Measurements from ENCODE around the gene NUP214. TPM values are rescaled to one million over a fixed set of nuclear protein-coding genes. Genes with fewer than 3 reads are reported as not detected.
"Not testable (repeated sequence)": the region's sequence is repeated elsewhere in the genome, so short reads cannot be mapped to it uniquely, and the experiment has no call there.

Gene NUP214
- polyA plus RNA-seq, 1 donor from 2014 or later = 23.0 TPM

DNA sequence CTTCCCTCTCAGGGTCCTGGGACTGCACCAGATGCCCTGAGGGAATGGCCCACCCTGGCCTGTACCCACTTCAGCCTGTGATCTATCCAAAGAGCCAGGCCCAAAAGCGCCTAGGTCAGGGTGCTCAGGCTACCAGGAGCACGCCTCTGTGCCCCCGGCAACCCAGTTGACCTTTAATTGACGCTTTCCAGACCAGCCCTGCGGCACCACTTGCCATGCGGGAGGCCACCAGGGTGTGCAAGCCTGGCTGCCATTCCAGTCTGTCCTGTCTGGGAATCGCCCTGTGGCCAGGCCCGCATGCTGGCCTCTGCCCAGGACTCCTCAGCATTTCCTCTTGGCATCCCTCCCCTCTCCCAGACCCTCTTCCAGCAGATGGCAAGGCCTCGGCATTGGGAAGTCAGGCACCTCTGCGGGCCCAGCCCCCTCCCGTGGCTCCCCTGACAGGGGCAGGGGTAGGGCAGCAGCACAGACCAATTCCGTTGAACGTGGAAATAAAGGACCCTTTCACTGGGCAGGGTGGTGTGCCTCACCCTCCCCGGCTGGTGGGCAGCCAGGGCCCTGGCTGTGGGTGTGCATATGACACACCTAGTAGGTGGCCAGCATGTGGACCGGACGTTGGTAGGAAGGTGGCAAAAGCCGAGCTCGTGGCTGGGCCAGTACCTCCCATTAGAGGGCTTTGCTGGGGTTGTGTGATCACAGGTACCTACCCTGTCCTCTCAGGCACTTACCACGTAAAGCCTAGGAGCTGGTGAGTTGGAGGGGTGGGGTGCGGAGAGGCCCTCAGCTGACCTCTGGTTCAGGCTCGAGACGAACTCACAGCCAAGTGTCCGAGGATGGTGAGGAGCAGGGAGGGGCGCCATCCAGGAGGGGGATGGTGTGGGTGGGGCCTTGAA, 32.6 kb upstream of the NUP214 start:
- H3K4me1 Mint-ChIP-seq = peaks cover 3 to 5% (median 4%) of the 10 kb centered on the region in 3 donors
- H3K36me3 Mint-ChIP-seq = peaks cover 1% of the 10 kb centered on the region
- H3K27ac Mint-ChIP-seq = no peak overlapping the region
- H3K4me3 Mint-ChIP-seq = no peak overlapping the region
- H3K27me3 Mint-ChIP-seq = peaks cover 26% of the 10 kb centered on the region
- H3K9me3 Mint-ChIP-seq = no peaks in the 10 kb centered on the region

DNA sequence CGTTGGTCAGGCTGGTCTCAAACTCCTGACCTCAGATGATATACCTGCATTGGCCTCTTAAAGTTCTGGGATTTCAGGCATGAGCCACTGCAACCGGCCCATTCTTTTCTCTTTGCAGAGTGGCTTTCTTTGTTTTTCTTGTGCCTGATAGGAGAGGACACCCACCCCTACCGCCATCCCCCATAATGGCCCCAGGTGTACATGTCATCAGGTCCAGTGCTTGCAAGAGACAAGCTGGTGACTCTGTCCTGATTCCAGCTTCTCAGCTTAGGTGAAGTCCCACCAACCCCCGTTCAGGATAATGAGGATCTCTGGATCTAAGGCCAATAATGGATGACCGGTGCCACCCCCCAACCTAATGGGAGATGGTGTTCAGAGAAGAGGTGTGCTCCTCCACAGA, 31.4 kb upstream of the NUP214 start:
- H3K36me3 Mint-ChIP-seq = peaks cover 1% of the 10 kb centered on the region
- no peaks in the 10 kb centered on the region for H3K9me3 Mint-ChIP-seq
- peak overlapping the region in 1 of 3 donors; percentile 67 for H3K27ac Mint-ChIP-seq
- H3K4me3 Mint-ChIP-seq = peak overlapping the region in 2 of 4 donors; percentile 5 to 84
- peaks cover 3 to 5% (median 4%) of the 10 kb centered on the region in 3 donors for H3K4me1 Mint-ChIP-seq
- H3K27me3 Mint-ChIP-seq = peaks cover 26% of the 10 kb centered on the region

DNA sequence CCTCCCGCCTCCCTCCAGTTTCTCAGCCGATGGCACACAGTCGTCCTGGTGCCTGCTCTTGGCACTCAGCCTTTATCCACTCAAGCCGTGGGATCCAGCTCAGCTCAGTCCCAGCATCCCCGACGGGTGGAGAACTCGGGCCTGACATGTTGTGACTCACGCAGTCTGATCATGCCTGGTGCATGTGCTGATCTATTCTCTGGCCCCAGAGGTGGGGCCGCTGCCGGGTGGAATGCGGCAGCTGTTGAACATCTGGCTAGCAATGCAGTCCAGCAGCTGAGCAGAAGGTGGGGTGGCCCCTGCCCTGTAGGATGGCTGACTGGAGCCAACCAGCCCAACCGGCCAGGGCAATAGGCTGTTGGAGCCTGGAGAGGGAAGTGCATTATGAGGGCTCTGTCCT, 30.8 kb upstream of the NUP214 start:
- H3K27ac Mint-ChIP-seq = no peak overlapping the region

DNA sequence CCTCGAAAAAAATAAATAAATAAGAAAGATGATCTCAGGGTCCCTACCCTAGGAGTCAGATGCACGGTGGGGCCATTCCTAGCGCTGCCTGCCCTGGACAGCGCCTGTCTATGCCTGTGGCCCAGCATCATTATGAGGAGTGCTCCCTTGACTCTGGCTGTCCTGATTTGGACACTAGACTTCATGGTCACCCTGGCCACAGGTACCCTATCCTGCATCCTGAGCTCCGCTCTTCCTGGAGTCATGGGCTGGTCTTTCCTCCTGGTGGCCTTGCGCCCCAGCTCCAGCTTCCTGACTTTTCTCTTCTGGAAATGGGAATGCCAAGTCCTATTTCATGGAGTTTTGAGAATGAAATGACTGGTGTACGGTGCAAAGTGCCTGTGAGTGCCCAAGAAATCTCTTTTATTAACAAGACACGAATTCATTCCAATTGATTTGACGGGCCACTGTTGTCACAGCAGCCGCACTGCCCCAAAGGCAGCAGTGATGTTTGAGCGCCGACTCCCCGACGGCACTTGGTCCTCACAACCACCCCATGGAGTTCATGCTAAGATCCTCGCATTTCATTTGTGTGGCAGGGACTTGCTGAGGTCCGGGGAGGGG, 29.6 kb upstream of the NUP214 start:
- H3K27ac Mint-ChIP-seq = peak overlapping the region in 1 of 3 donors; percentile 76
- H3K27me3 Mint-ChIP-seq = peaks cover 28% of the 10 kb centered on the region
- peak overlapping the region in 3 of 4 donors; percentile 45 to 74 (median 70) for H3K4me3 Mint-ChIP-seq
- peaks cover 1% of the 10 kb centered on the region for H3K36me3 Mint-ChIP-seq
- H3K4me1 Mint-ChIP-seq = peaks cover 3 to 5% (median 5%) of the 10 kb centered on the region in 3 donors
- H3K9me3 Mint-ChIP-seq = no peaks in the 10 kb centered on the region

More for the DNA sequence above, 30.8 kb upstream of the NUP214 start:
- peaks cover 28% of the 10 kb centered on the region for H3K27me3 Mint-ChIP-seq
- H3K9me3 Mint-ChIP-seq = no peaks in the 10 kb centered on the region
- H3K36me3 Mint-ChIP-seq = peaks cover 1% of the 10 kb centered on the region
- H3K4me3 Mint-ChIP-seq = peak overlapping the region in 2 of 4 donors; percentile 82 to 84
- peaks cover 3 to 5% (median 5%) of the 10 kb centered on the region in 3 donors for H3K4me1 Mint-ChIP-seq

DNA sequence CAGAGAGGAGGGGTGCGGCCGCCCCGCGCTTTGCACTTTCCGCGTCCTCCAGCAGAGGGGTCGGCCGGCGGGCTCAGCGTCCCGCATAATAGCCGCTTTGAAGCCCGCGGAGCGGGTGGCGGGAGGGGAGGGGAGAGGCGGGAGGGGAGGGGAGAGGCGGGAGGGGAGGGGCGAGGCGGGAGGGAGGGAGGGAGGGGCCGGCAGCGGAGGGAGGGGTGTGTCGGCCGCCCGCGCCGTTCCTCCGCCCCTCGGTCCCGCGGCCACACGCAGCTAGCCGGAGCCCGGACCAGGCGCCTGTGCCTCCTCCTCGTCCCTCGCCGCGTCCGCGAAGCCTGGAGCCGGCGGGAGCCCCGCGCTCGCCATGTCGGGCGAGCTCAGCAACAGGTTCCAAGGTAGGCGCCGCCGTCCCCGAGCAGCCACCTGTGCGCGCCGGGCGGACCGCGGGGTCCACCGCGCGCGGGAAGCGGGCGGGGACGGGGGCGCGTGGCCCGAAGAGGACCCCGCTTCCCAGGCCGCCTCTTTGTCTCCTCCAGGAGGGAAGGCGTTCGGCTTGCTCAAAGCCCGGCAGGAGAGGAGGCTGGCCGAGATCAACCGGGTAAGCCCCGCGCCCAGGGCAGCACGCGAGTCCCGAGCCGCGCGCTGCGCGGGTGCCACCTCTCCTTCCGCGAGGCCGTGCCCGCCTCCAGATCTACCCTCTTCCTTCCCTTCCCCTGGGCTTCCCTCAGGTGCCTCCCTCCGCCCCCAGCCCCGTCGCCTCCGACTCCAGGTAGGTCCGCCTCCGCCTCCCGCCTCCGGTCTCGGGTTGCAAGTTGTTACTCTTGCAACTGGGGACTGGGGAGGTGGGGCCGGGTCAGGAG, 28.9 kb upstream of the NUP214 start, which contains the start of gene AIF1L:
Gene AIF1L (plus strand): TSS at position 263 of the 857 bp plus-strand sequence. CDS start 99 bp downstream, at position 362.
- peaks cover 3 to 5% (median 5%) of the 10 kb centered on the region in 3 donors for H3K4me1 Mint-ChIP-seq
- H3K27me3 Mint-ChIP-seq = peaks cover 28% of the 10 kb centered on the region

DNA sequence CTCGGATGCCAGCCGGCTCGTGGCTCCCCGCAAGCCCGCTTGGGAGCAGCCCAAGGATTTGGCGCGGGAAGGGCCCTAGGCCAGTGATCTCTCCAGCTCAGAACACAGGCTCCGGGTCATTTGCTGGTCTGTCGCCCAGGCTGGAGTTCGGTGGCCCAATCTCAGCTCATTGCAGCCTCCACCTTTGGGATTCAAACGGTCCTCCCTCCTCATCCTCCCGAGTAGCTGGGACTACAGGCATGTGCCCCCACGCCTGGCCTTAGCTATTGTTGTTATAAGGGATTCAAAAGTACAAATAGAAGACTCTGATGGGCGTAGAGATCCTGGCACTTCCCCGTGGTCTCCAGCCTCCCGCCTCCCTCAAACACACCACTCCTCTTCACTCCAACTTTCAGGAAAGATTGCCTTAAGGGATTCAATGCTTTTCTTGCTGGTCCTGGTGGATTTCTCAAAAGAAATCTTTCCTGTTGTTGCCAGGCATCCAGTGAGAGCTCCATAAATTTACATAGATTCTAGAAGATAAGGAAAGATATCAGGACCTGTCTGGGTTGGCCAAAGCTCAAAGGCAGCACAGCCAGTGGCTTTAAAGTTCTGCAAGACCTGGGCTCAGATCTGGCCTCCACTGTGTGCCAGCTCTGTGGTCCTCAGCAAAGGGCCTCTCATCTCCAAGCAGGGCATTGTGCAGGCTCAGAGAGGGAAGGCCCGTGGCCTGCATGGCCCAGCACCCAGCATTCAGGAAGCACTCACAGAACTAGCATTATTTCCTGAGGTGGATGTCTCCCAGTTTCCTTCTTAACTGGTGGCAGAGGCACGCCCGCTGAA, 28.0 kb upstream of the NUP214 start:
- no peaks in the 10 kb centered on the region for H3K9me3 Mint-ChIP-seq
- peaks cover 1% of the 10 kb centered on the region for H3K36me3 Mint-ChIP-seq
- peak overlapping the region in 3 of 4 donors; percentile 60 to 85 (median 85) for H3K4me3 Mint-ChIP-seq
- no peak overlapping the region for H3K27ac Mint-ChIP-seq
- peaks cover 4 to 5% (median 5%) of the 10 kb centered on the region in 3 donors for H3K4me1 Mint-ChIP-seq
- H3K27me3 Mint-ChIP-seq = peaks cover 28% of the 10 kb centered on the region

More for the DNA sequence above, 28.9 kb upstream of the NUP214 start, which contains the start of gene AIF1L:
- Mint-ChIP-seq H3K4me3 (peak within 1 kb of the TSS in 3 of 4 donors; percentile 70 to 85 (median 85)), H3K27ac (peak within 1 kb of the TSS in 1 of 3 donors; percentile 76), H3K9me3 (no peaks in the 10 kb centered on the region), H3K36me3 (peaks cover 1% of the 10 kb centered on the region)

DNA sequence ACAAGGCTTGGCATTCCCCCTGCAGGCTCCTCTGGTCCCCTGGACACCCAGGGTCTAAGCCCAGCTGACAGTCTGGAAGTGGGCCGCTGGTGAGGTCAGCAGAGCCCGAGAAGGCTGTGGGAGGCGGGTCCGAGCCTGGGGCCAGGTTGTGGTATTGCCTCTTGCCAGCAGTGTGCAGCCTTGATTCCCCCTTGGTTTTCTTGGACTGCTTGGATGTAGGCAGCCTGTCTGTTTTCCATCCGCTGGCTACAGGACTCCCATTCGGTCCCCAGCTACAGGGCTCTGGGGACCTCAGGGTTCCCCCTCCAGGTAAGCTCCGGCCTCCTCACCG, 27.5 kb upstream of the NUP214 start:
- Mint-ChIP-seq H3K4me1 (peaks cover 4 to 5% (median 5%) of the 10 kb centered on the region in 3 donors), H3K4me3 (no peak overlapping the region), H3K27me3 (peaks cover 28% of the 10 kb centered on the region), H3K9me3 (no peaks in the 10 kb centered on the region), H3K27ac (no peak overlapping the region), H3K36me3 (peaks cover 1% of the 10 kb centered on the region)

DNA sequence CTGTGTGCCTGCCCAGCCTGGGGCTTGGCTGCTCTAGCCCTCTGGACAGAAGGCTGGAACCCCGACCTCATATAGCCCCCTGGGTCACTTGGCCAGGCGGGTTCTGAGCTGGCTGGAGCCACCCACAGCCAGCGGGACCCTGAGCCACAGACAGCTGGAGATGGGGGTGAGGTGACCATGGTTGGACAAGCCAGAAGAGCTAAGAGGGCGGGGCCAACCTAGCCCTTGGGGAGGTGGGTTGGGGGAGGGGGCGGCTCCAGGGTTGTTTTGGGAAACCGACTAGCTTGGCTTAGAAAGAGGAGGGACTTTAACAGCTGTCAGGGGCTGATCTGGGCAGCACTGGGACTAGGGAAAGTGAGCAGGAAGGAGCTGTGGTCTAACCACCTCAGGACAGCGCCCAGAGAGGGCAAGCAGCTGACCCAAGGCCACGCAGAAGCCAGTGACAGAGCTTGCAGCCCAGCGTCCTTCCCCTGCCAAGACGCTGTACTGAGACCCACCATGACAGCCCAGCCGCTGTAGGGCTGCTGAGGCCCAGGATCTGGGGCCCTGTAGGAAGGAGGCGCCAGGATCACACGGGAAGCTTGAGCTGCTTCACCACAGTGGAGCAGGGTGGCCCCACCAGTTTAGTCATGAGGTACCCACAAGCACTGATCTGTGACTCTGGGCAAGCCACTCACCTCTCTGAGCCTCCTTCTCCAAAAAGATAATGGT, 26.8 kb upstream of the NUP214 start:
- H3K27ac Mint-ChIP-seq = no peak overlapping the region
- H3K9me3 Mint-ChIP-seq = no peaks in the 10 kb centered on the region
- H3K4me1 Mint-ChIP-seq = peaks cover 4 to 5% (median 5%) of the 10 kb centered on the region in 3 donors
- H3K27me3 Mint-ChIP-seq = peaks cover 31% of the 10 kb centered on the region
- peak overlapping the region in 1 of 4 donors; percentile 6 for H3K4me3 Mint-ChIP-seq
- H3K36me3 Mint-ChIP-seq = peaks cover 1% of the 10 kb centered on the region

DNA sequence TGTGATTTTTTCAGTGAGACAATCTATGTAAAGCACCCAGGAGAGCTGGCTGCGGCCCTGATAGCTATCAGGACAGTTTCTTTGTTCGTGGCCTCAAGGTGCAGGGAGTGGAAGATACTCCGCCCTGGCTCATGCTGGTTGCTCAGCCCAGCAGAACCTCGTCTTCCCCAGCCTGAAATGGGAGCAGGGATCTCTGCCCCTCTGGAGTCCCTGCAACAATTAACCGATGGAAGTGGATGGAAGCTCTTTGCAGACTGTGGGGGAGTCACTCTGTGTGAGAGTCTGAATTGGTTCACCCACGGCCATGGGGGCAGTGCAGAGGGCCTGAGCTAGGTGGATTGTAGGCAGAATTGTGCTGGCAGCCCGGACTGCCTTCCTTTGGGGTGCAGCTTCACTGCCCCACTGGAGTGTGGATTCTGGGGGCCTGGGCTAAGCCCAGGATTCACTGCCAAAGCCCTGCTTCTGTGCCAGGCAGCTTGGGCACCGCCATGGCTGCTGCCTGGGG, 26.2 kb upstream of the NUP214 start:
- no peaks in the 10 kb centered on the region for H3K9me3 Mint-ChIP-seq
- peaks cover 1% of the 10 kb centered on the region for H3K36me3 Mint-ChIP-seq
- H3K27ac Mint-ChIP-seq = no peak overlapping the region
- peaks cover 30% of the 10 kb centered on the region for H3K27me3 Mint-ChIP-seq
- H3K4me3 Mint-ChIP-seq = peak overlapping the region in 1 of 4 donors; percentile 6
- H3K4me1 Mint-ChIP-seq = peaks cover 4 to 5% (median 5%) of the 10 kb centered on the region in 3 donors

DNA sequence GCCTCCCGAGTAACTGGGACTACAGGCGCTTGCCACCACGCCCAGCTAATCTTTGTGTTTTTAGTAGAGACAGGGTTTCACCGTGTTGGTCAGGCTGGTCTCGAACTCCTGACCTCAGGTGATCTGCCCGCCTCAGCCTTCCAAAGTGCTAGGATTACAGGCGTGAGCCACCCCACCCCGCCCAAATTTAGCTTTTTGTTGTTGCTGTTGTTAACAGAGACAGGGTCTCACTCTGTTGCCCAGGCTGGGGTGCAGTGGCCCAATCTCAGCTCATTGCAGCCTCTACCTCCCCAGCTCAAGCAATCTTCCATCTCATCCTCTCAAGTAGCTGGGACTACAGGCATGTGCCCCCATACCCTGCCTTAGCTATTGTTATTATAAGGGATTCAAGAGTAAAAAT, 25.5 kb upstream of the NUP214 start:
- not testable (repeated sequence) for H3K9me3 Mint-ChIP-seq, H3K36me3 Mint-ChIP-seq, H3K4me3 Mint-ChIP-seq, H3K27ac Mint-ChIP-seq, H3K4me1 Mint-ChIP-seq
- peaks cover 27% of the 10 kb centered on the region for H3K27me3 Mint-ChIP-seq

DNA sequence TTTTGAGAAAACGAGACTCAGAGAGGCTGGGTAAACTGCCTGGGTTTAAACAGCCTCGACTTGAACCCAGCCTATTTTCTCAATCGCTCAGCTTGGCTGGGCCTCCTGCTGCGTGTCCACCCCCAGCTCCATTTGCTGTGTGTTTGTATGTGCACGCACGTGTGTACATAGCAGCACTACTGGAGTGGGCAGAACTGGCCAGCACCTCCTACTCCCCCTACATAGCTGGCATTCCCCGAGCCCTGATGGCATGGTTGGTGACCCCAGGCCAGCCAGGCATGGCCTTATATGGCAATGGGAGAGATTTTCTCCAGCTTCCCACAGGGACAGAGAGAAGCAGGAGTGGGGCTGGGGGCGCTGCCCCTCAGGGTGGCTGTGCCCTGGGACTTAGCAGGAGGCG, 24.9 kb upstream of the NUP214 start:
- Mint-ChIP-seq H3K36me3 (peaks cover 1% of the 10 kb centered on the region), H3K27me3 (peaks cover 21% of the 10 kb centered on the region), H3K4me3 (peak overlapping the region in 1 of 4 donors; percentile 47), H3K4me1 (peaks cover 4 to 5% (median 5%) of the 10 kb centered on the region in 3 donors), H3K9me3 (no peaks in the 10 kb centered on the region), H3K27ac (no peak overlapping the region)

DNA sequence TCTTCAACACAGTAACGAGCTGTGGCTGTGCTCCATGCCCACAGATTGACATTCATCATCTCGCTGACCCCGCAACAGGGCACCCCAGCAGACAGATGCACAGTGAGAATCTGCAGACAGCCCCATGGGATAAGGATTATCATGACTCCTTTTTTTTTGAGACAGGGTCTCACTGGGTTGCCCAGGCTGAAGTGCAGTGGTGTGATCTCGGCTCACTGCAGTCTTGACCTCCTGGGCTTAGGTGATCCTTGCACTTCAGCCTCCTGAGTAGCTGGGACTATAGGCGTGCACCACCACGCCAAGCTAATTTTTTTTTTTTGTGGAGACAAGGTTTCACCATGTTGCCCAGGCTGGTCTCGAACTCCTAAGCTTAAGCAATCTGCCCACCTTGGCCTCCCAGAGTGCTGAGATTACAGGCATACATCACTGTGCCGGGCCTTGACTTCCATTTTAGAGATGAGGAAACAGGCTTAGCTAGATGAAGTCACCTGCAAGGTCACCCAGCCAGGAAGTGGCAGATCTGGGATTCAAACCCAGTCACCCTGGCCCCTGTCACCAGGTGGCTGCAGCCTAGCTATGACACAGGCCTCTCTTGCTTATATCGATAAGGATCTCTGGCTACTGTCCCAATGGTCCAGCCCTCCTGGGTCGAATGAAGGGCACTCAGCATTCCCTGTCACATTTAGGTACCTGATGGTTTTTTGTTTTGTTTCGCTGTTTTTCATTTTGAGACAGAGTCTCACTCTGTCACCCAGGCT, 24.0 kb upstream of the NUP214 start:
- H3K9me3 Mint-ChIP-seq = no peaks in the 10 kb centered on the region
- H3K27me3 Mint-ChIP-seq = peaks cover 20% of the 10 kb centered on the region
- no peaks in the 10 kb centered on the region for H3K36me3 Mint-ChIP-seq
- H3K27ac Mint-ChIP-seq = no peak overlapping the region
- no peak overlapping the region for H3K4me3 Mint-ChIP-seq
- peaks cover 2 to 5% (median 2%) of the 10 kb centered on the region in 3 donors for H3K4me1 Mint-ChIP-seq

DNA sequence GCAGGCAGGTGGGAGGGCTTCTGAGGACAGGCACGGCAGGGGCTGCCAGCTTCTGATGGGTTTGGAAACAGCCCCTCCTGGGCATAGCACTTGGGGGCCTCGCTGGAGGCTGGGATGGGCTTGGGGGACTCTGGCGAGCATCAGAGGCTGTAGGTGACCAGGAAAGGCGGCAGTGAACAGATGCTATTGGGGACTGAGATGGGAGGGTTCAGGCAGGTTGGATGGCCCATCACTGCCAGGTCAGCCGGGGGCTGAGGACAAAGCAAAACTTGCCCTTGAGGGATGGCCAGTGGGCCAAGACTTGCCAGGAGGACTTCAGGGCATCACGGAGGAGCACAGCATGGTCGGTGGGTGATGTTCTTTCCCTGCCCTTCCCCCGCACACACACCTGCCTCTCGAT, 22.4 kb upstream of the NUP214 start:
- no peak overlapping the region for H3K4me3 Mint-ChIP-seq
- H3K9me3 Mint-ChIP-seq = no peaks in the 10 kb centered on the region
- peaks cover 14% of the 10 kb centered on the region for H3K27me3 Mint-ChIP-seq
- H3K4me1 Mint-ChIP-seq = peaks cover 0 to 2% (median 2%) of the 10 kb centered on the region in 3 donors
- H3K27ac Mint-ChIP-seq = no peak overlapping the region
- H3K36me3 Mint-ChIP-seq = no peaks in the 10 kb centered on the region
